Suprapubic skin (tissue), 4 donors: Measurements from ENCODE around the gene AAK1.

Experiments
- EP300 ChIP-seq: sonication (generic); formaldehyde crosslinking; IDR thresholded peaks from one replicate; pipeline ENCODE4 v1.6.1; 2017; ENCODE audit warnings: antibody characterized with exemption
- POLR2A ChIP-seq, 2 donors: fragments of 450-650 bp; IDR thresholded peaks; one replicate each; pipeline ENCODE4 v1.6.1; 2017; ENCODE audit warnings: antibody characterized with exemption in 2 of 2, mild to moderate bottlenecking in 2 of 2, moderate library complexity in 2 of 2
- POLR2AphosphoS5 ChIP-seq, 3 donors: sonication (generic); formaldehyde crosslinking; IDR thresholded peaks; one replicate each; pipeline ENCODE4 v1.6.1; 2017; ENCODE audit warnings: antibody characterized with exemption in 3 of 3
- TF ChIP-seq, protein P1 (sequence below), 2 donors: fragments of 200-600 bp in 1 of 2; fragments of 450-650 bp in 1 of 2; sonication (generic) in 1 of 2; IDR thresholded peaks; one replicate each; pipeline ENCODE4 v1.5.1; 2016 to 2019; ENCODE audit warnings: antibody characterized with exemption in 2 of 2, mild to moderate bottlenecking in 1 of 2, moderate library complexity in 1 of 2

DNA sequence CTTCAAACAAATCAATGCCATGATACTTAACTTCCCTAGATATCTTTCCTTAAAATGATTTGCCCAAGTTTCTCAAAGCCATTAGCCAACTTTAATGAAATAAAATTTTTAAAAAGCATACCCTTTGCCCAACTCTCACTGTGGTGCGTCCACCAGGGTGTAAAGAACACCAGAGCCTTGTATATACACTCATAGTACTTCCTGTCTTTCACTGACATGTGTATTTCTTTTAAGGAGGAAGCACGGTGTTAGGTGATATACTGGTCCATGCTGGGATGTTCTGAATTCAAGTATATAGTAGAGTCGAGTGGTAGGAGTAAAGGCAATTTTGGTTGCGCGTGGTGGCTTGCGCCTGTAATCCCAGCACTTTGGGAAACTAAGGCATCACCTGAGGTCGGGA lies 22.7 kb downstream of the AAK1 start:
- TF ChIP-seq, protein P1, sequence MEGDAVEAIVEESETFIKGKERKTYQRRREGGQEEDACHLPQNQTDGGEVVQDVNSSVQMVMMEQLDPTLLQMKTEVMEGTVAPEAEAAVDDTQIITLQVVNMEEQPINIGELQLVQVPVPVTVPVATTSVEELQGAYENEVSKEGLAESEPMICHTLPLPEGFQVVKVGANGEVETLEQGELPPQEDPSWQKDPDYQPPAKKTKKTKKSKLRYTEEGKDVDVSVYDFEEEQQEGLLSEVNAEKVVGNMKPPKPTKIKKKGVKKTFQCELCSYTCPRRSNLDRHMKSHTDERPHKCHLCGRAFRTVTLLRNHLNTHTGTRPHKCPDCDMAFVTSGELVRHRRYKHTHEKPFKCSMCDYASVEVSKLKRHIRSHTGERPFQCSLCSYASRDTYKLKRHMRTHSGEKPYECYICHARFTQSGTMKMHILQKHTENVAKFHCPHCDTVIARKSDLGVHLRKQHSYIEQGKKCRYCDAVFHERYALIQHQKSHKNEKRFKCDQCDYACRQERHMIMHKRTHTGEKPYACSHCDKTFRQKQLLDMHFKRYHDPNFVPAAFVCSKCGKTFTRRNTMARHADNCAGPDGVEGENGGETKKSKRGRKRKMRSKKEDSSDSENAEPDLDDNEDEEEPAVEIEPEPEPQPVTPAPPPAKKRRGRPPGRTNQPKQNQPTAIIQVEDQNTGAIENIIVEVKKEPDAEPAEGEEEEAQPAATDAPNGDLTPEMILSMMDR (IDR thresholded peaks at IDR 0.05): no peak
- TF ChIP-seq POLR2A (IDR thresholded peaks at IDR 0.05) (no peak), POLR2AphosphoS5 (IDR thresholded peaks at IDR 0.05) (no peak), EP300 (no peak)
